ENCODE measurements around the gene CELF2.
"Not testable (repeated sequence)": the region's sequence is repeated elsewhere in the genome, so short reads cannot be mapped to it uniquely, and the experiment has no call there.

CELF2 gene

DNA sequence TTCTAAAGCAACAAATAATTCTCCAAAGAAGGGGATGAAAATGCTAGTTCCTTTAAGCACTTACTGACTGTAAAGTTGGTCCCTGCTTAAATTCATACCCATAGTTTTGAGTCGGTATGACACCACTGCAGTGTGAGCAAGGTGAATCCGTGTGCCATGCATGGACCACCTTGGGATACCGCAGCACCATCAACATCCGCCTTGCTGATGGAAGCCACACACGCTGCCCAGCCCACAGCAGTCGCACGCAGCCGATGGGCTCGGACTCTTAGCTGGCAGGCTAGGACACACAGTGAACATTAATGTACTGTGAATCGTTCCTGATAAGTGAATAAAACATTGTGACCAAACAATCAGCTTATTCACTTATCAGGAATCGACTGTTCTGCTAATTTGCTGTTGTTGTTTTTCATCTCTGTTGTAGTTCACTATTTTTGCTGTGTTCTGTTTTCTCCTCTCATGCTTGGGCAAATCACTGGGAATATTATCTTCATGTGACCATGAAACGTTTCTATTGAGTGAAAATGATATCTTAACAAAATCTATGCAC lies 318.3 kb downstream of the CELF2 start:
- no peak for DNase-seq

DNA sequence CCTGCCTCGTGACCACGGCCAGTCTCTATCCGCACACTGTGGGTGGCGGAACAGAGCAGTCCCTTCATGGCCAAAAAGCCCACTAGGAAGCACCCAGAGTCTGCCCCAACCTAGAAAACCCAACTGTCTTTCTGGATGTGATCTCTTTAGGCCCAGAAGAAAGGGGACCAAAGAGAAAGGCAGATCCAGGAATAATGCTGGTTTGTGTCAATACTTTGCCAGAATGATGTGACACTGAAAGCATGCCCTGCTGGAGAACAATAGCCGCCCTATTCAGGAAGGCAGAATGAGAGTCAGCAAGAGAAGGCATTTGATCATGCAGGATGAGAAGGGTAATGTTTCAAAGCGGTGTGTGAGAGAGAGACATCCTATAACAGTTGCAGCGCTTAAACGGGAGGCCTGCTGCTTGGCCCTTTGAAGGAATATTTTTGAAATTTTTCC lies 319.1 kb downstream of the CELF2 start:
- DNase-seq, result no peak

- no peak for DNase-seq
Observed at GRCh38 chr10:11337516-11337915, 319.8 kb downstream of the CELF2 start.

DNA sequence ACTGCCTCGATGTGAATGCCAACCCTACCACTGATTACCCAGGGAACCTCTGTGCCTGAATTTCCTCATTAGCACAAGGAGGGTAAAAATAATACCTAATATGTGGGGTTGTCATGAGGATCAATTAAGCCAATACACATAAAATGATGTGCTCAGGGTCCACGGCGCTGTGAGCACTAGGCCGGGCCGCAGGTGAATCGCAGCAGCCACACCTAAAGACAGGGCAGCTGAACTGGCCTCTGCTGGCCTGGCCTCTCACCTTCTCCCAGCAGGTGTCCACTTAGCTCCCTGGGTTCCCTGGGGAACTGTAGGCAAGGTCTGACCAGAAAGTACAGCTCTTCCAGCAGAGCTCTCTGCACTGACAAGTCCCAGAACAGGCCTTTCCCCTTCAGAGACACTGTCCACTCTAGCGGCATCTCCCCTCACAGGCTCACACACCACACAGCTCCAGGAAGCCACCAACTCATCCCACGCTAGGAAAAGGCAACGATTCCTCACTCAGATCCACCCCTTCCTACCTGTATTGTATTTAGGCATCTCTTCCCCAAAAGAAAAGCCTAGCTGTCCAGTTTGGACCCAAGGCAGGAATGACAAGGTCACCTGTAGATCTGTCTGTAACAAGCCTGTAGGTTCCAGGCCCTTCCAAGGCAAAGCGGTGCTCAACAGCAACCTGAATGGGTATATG lies 320.6 kb downstream of the CELF2 start:
- DNase-seq, result no peak

GRCh38 chr10:11339013-11339412 lies 321.3 kb downstream of the CELF2 start:
- DNase-seq, result no peak

GRCh38 chr10:11339660-11340059 lies 322.0 kb downstream of the CELF2 start:
- DNase-seq, result no peak

DNA sequence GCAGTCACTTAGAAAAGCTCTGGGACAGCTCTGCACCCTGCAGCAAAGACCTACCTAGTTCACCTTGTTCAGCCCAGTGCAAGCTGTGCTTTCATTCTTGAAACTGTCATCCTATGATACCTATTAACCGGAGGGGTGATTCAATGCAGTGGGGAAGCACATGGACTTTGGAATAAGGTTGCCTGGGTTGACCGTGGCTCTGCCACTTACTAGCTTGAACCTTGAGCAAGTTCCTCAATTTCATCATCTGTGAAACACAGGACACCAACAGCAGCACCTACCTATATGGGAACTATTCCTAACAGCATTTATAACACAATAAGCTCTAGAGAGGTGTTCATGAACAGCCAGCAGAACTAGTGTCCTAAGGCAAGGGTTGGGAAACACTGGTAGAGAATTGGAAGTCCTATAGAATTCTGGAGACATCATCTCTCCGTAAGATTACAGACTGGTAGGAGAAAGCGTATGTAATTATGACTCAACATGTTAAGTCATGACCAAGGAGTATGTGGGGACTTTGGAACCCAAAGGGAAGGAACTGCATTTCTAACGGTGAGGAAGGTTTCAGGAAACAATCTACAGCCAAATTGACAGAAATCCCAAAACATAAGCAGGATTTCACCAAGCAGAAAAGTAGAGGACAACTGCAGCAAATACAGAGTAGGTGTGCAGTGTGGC lies 323.8 kb downstream of the CELF2 start:
- DNase-seq, result no peak

DNA sequence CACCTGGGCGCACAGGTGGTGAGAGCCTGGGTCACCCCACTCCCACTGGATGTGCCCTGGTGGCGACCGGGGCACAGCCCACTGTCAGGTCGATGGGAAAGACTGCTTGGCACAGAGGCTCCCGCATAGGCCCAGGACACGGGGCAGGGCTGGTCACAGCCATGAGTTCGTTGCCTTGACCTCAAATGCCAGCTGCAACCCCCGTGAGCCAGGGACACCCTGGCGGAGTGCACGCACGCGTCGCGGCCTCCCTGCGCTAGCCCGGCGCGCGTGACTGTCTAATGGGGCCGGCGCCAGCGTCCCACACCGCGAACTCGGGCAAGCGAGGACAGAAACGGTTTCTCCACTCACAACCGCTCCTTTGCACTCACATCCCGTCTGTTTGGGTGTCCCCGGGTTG lies 326.4 kb downstream of the CELF2 start:
- DNase-seq, result no peak

DNA sequence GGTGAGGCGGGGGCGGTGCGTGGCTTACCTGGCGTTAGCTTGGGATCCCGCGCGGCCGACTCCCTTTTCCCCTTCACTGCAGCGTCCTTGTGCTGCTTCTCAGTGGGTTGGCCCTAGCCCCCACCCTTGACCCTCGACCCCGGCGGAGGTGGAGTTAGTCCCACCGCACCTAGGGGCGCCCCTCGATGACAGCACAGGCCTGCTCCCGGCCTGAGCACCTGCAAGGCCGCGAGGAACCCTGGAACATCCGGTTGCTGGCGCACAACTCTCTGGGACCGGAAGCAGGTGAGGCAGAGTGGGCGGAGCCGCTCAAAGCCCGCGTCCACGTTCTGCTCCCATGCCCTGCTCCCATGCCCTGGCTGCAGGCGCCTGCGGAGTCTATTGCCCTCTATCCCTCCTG lies 326.9 kb downstream of the CELF2 start:
- DNase-seq, result no peak

DNA sequence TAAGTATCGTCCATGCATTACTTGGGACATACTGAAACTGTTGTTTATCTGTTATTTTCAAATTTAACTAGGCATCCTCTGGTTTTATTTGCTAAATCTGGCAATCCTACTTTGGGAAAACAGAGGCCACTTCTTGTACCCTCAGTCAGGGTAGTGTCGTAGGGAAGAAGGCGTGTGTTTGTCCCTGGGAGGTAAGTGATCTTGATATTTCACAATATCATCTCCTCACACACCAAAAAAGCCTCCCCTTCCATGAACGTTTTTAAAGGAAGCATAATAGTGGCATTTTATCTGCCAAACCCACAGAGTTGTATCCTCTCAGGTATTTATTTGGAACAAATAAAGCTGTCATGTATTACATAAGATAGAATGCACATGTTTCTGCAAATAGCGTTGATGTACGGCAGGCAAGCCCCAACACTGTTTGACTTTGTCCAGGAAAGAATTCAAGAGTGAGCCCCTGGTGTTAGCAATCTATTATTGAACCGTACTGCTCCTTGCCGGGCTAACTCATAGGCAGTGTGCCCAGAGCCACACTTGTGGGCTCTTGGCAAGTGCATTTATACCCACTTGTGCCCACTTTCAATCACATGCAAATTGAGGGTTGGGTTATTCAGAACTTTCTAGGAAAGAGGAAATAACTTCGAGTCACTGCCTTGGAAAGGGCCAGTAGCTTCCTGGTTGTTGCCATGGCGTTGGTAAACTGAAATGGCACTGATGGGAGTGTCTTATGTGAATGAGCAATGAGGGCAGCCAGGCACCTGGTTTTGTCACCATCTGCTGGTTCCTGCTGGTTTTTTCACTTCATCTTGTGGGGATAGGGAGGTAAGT lies 327.8 kb downstream of the CELF2 start:
- DNase-seq, result no peak

DNA sequence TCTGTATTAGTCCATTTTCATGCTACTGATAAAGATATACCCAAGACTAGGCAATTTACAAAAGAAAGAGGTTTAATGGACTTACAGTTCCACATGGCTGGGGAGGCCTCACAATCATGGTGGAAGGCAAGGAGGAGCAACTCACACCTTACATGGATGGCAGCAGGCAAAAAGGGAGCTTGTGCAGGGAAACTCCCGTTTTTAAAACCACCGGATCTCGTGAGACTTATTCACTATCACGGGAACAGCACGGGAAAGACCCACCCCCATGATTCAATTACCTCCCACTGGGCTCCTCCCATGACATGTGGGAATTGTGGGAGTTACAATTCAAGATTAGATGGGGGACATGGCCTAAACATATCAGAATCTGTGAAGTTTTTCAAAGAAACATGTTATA lies 329.9 kb downstream of the CELF2 start:
- DNase-seq, result not testable (repeated sequence)

GRCh38 chr10:11351801-11352200 lies 334.1 kb downstream of the CELF2 start:
- no peak for DNase-seq

DNA sequence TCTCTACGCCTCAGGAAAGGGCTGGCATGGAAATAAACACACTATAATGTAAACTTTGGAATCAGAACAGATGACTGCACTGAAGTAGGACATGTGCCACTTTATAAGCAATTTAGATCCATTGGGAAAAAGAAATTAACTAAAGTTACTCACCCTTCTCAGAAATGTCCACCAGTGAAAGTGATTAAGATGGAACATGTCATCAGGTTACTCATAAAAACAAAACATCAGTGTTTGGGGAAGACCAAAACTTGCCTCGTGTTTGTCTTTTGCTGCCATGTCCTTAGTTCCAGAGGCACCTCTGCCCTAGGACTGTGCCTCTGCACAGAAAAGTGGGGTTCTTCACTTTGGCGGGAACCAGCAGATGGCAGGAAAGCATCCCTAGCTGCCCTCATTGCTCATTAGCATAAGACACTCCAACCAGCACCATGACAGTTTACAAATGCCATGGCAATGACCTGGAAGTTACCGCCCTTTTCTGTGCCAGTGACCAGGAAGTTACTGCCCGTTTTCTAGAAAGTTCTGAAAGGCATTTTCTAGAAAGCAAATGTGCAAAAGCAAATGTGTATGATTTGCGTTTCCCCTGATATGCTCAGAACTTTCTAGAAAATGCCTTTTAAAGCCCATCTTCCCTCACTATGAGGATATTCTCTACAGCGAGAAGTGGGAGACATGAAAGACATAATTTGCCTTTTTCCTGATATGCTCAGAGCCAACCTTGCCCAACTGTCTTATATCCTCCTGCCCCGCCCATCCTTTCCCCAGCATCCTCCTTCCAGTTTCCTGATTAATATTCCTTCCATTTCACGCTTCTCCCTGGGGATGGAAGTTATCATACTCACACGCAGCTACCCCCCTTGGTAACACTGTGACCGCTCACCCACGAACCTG lies 335.6 kb downstream of the CELF2 start:
- DNase-seq, result no peak

- DNase-seq, result no peak
Observed at GRCh38 chr10:11354823-11355222, 337.2 kb downstream of the CELF2 start.

DNA sequence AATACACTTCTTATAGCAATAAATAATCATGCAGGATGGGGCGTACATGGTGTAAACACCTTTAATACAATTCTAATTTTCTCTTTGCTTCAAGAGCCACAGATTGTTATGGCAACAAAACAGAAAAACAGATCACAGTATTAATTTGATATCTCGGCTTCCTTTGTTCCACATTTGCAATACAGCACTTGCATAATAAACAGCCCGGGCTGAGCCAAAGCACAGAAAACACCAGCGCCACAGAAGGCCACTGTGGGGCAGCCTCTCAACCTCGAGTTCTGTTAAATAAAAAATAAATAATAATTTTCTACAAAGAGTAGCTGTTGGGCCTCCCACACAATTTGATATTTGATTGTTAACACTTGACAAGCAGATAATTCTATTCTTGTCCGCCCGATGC lies 337.9 kb downstream of the CELF2 start:
- DNase-seq, result no peak

GRCh38 chr10:11357439-11357838 lies 339.8 kb downstream of the CELF2 start:
- DNase-seq, result no peak

- DNase-seq, result no peak
Observed at GRCh38 chr10:11358011-11358410, 340.3 kb downstream of the CELF2 start.

DNA sequence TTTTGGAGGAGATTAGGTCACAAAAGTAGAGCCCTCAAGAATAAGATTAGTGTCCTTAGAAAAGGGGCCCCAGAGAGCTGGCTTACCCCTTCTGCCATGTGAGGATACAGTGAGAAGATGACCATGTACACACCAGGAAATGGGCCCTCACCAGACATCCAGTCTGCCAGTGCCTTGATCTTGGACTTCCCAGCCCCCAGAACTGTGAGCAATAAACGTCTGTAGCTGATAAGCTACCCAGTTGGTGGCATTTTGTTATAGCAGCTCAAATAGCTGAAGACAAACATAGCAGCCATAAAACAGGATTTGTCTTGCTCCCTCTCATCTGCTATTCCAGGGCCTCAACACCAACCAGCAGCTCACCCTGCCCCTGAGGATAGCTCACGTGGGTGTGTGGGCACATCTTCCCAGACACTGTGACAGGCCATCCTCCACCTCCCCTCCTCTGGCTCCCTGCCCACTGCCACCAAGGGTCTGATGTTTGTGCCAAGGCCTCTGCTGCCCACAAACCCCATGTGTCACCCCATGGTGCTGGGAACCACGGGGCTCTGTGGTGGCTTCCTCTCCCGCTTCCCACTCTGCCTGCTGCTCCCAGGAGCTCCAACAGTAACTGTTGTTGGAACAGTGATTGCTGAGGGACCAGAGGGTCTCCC lies 341.4 kb downstream of the CELF2 start:
- DNase-seq, result no peak

DNA sequence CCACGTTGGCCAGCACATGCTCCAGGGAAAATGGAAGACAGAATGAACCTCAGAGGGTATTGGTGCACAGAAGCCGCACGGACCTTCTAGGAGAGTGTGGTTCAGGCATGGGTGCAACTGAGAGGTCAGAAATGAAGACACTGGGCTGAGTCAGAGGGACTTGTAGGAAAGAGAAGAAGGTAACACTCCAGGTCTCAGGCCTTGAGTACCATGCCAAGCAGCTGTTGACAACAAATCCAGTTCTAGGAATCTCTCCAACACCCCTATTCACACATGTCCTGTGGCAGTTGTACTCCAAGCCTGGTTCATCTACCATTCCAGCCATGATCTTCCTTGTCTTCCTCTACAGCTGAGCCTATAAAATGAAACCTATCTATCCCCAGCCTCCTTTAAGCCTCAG lies 342.2 kb downstream of the CELF2 start:
- DNase-seq, result no peak

DNA sequence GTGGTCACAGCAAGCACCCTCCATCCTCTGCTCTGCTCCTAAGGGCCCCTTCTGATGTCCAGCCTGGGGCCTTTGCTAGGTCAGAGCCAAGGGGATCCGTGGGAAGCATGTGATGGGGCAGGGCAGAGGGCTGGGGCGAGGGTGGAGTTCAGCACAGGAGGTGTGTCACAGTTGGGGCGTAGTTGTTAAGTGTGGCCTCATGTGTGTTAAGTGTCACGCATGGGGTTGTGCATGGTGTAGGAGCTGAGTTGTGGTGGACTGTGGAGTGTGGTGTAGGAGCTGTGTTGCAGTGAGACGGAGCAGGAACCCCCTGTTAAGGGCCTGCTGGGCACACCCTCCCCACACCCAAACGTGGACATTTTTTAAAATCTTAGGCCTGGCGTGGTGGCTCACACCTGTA lies 345.8 kb downstream of the CELF2 start:
- DNase-seq, result no peak

DNA sequence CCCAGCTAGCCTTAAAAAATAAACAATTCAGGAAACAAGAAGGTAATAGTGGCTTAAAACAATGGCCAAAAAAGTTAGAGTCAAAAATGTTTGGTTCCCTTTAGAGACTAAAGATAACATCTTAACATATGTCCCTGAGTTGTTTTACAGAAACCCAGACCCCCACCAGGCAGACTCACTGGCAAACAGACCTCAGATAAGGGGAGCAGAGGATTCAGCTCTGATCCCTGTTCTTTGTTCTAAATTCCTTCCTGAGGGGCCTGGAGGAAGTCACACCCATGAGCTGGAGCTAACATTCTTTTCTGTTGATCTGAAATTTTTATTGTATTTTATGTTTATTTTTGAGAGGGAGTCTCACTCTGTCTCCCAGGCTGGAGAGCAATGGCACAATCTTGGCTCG lies 346.6 kb downstream of the CELF2 start:
- no peak for DNase-seq

- DNase-seq, result not testable (repeated sequence)
Observed at GRCh38 chr10:11366889-11367288, 349.2 kb downstream of the CELF2 start.
